Esophagus mucosa (tissue), 1 donor: ENCODE results near the gene PTPRU. TPM values are rescaled to one million over a fixed set of nuclear protein-coding genes. Genes with fewer than 3 reads are reported as not detected.
A peak's percentile ranks its signal among the peaks of the same experiment; 100 is the strongest.

ENCODE experiments used
- ATAC-seq: fragments of 200-7000 bp; cut with Tn5 transposase; one replicate; pipeline ENCODE4 v1.9.1; 2020
- total RNA-seq: library from RNA; stranded (reverse); gene quantifications from one replicate; pipeline ENCODE4 v1.2.4, GENCODE V29; 2023
- donor health status: DM: yes; HTN: yes; CAD: no.

Gene PTPRU
- total RNA-seq, 1 donor from 2014 or later: 6.2 TPM

GRCh38 chr1:29338908-29339575 lies 102.7 kb downstream of the PTPRU start:
- no peak for ATAC-seq

GRCh38 chr1:29341936-29342335 lies 105.6 kb downstream of the PTPRU start:
- ATAC-seq: no peak

GRCh38 chr1:29342351-29342750 lies 106.0 kb downstream of the PTPRU start:
- no peak for ATAC-seq

- ATAC-seq: no peak
Observed at GRCh38 chr1:29342983-29343382, 106.7 kb downstream of the PTPRU start.

- no peak for ATAC-seq
Observed at GRCh38 chr1:29343476-29343875, 107.2 kb downstream of the PTPRU start.

DNA sequence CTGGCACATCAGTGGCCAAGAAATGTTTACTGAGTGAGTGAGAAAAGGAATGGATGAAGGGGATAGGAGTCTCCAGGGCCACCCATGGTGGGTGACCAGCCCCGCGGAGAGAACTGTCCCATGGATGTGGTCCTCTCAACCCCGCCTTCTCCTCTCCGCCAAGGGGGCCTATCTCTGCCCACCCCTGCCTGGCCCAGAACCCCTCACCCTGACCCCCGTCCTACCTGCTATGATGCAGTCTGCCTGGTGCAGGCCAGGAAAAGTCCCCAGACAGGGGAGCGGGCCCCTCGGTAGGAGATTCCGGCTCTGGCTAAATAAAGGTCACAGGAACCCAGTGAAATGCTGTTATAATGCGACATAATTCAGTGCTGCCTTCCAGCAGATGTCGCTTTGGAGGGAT lies 107.6 kb downstream of the PTPRU start:
- ATAC-seq: no peak

DNA sequence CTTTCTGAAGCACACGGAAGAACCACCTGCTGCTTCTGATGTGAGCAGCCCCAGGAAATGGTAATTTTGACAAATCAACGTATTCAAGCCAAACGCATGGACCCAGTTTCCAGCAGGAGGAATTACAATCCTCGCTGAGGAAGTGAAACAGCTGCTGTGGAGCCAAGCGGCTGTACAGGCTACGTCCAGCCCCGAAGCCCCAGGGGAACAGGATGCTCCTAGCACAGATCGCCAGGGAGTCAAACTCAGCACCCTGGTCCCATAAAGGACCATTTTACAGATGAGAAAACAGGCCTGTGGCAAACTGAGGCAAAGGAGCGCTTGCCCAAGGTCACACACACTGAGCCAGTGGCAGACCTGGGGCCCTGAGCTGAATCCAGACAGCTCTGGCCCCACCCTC lies 108.0 kb downstream of the PTPRU start:
- no peak for ATAC-seq

GRCh38 chr1:29346576-29346975 lies 110.3 kb downstream of the PTPRU start:
- ATAC-seq: no peak

- ATAC-seq: no peak
Observed at GRCh38 chr1:29349871-29350491, 113.7 kb downstream of the PTPRU start.

DNA sequence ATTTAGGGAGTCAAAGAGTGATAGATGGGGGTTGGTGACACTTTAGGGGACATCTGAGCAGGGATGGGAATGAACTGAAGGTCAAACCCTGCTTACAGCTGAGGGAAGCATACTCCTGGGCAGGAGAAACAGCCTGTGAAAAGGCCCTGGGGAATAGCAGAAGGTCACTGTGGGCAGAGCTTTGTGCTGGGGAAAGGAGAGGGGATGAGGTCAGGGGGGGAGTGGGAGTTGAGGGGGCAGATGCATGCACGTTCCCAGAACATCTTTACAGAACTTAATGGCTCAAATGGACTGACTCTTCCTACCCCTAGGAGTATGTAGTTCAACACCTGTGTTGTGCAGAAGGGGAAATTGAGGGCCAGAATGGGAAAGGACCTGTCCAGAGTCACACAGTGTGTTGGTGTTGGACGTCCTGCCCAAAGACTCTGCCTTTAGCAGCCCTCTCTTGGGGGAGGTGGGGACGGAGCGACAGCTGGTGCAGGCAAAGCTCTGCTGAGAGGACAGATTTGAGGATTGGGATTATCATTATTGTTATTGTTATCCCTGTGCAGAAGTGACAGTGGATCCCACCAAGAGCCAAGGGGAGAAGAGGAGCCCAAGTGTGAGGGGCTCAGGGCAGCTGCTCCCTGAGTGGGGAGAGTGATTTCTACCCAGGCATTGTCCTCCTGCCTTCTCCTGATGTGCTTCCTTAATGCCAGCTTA lies 116.5 kb downstream of the PTPRU start:
- no peak for ATAC-seq

- ATAC-seq: peak; percentile 88
Observed at GRCh38 chr1:29354511-29355098, 118.3 kb downstream of the PTPRU start.

DNA sequence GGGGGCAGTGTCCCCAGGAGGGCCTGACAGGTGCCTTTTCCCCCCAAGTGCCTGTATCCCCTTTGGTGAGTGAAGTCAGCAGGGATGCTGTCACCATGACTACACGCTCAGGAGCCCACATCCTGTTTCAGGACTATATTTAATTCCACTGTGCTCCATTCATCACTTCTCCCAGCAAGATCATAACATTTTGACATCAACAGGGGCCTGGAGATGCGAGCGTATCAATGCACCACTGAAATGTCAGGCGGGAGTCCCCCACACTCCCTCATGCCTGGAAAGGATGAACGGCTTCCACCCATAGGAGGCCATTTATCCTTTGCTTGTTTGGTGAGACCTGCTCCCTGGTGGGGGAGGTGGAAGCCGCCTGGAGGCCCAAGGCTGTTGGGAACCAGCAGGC lies 119.1 kb downstream of the PTPRU start:
- ATAC-seq: no peak

DNA sequence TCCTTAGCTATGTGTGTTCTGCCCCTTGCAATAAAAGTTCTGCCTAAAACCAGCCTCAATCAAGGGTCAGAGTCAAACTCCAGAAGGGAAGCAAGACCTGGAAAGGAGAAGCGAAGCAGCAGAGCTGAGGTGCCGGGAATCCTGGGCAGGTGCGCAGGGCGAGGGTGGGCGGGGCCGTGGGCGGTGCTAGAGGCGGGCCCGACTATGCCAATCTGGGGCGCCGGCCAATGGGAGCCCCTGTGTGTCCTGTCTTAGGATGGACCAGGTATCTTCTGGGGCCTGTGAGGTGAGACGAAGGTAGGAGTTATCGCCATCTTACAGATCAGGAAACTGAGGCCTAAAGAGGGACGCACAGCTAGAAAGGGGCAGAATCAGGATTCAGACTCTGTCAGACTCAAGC lies 120.3 kb downstream of the PTPRU start:
- ATAC-seq: no peak

DNA sequence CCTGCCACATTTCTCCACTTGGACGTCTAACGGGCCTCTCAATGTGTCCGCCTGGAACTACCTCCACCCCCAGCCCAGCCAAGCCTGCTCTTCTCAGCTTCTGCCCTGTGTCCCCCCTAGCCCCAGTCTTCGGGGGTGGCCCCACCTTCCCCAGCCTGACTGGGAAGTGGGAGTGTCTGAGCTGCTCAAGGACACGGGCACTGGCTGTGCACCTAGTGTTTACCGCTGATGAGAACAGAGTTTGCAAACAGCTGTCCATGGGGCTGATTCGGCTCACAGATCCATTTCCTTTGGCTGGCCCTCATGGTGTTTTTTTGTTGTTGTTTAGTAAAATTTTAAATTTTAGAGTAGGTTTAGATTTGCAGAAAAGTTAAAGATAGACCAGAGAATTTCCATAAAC lies 121.1 kb downstream of the PTPRU start:
- no peak for ATAC-seq

- no peak for ATAC-seq
Observed at GRCh38 chr1:29358183-29358582, 121.9 kb downstream of the PTPRU start.

DNA sequence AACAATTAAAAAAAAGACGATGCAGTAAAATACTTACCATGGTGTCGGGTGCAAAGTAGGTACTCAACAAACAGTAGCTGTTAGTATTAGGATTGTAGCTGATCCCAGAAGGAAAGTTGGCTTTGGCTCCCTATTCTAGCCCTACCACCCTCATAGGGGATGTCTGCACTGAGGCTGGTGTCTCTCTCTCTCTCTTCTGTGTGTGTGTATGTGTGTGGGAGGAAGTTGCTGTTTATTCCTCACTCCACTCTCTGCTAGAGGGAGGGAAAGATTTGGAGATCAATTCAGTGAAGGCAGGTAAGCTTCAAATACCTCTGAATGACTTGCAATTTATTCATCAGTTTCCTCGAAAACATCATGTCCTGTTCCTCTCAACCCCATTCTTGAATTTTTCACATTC lies 124.4 kb downstream of the PTPRU start:
- ATAC-seq: no peak

- ATAC-seq: no peak
Observed at GRCh38 chr1:29361686-29362085, 125.4 kb downstream of the PTPRU start.

DNA sequence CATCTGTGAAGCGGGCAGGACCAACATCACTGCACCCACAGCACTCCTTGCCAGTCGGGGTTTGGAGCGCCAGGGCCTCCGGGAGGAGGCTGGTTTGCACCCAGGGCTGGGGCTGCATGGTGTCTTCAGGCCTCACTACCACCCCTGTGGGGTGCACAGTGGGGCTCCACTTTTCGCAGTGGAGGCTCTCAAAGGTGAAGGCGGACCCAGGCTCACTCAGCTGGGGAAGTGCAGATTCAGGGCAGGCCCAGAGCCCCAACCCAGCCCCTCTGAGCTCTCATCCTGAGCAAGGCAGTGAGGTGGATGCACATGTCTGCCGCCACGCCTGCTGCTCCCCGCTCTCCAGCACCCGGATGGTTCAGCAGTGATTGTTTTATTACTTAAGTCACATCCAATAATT lies 125.8 kb downstream of the PTPRU start:
- no peak for ATAC-seq

GRCh38 chr1:29362764-29363163 lies 126.4 kb downstream of the PTPRU start:
- no peak for ATAC-seq

DNA sequence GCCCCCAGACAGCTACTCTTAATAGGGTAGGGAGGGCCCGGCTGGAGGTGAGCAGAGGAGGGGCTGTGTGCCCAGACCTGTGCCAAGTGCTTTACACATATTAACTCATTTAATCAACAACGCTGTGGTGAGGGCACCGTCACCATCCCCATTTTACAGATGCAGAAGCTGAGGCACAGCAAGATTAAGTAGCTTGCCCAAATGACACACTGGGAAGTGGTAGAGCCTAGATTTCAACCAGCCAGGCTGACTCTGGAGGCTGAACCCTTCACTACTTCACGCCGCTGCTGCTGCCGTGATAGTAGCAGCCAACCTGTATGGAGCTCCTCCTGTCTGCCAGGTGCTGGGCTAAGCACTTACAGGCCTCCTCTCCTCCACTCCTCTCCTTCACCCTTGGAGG lies 127.2 kb downstream of the PTPRU start:
- no peak for ATAC-seq

DNA sequence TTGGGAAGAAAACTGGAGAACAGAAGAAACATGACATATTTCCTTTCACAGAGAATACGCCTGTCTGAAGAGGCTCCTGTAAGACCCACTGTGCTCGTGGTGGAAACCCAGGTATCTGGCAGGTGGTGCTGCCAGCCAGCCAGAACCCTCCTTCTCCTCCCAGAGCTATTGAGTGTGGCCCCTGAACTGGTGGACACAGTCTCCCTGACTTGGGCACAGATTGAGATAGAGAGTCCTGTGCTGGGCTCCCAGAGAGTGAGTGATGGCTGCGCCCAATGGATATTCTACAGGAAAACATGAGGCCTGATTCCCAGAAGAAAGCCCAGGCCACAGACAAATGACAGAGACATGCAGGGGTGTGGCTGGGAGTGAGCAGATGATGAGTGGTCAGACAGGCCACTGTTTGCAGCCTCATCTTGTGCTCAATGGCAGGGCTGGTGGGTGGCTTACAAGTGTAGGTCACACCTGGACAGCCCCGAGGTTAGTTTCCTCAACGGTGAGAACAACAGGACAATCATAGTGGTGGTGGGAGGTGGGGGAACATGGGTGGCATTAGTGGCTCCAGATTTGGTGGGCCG lies 127.9 kb downstream of the PTPRU start:
- ATAC-seq: no peak

- ATAC-seq: no peak
Observed at GRCh38 chr1:29365906-29366670, 129.8 kb downstream of the PTPRU start.
